ENCODE data around the gene MAST3.

MAST3 gene

GRCh38 chr19:18068395-18068794 is 29.2 kb upstream of the MAST3 start:
- TF ChIP-seq SUZ12 (IDR thresholded peaks at IDR 0.05; ENCODE audit: extremely low read depth, insufficient read depth, insufficient read length) (no peak), YY1 (IDR thresholded peaks at IDR 0.05; ENCODE audit: insufficient read depth, insufficient read length) (no peak), ZNF274 (IDR thresholded peaks at IDR 0.05; ENCODE audit: low read depth, low read length) (no peak)
- Histone ChIP-seq H3K4me3 (ENCODE audit: insufficient read length, low read depth) (no peak overlapping the region), H3K4me1 (ENCODE audit: insufficient read depth, insufficient read length) (peaks cover 6% of the 10 kb centered on the region), H3K9ac (ENCODE audit: insufficient read length, low read depth) (no peak overlapping the region), H3K27me3 (ENCODE audit: insufficient read depth, insufficient read length) (no peaks in the 10 kb centered on the region), H3K9me3 (ENCODE audit: insufficient read depth, low read length) (no peaks in the 10 kb centered on the region), H3K36me3 (ENCODE audit: insufficient read depth, insufficient read length, low read length) (no peaks in the 10 kb centered on the region)
- no peak for DNase-seq (ENCODE audit: low read depth, low spot score)

- Histone ChIP-seq H3K36me3 (ENCODE audit: insufficient read depth, insufficient read length, low read length) (no peaks in the 10 kb centered on the region), H3K9ac (ENCODE audit: insufficient read length, low read depth) (no peak overlapping the region), H3K9me3 (ENCODE audit: insufficient read depth, low read length) (no peaks in the 10 kb centered on the region), H3K27me3 (ENCODE audit: insufficient read depth, insufficient read length) (no peaks in the 10 kb centered on the region), H3K4me3 (ENCODE audit: insufficient read length, low read depth) (no peak overlapping the region), H3K4me1 (ENCODE audit: insufficient read depth, insufficient read length) (peaks cover 3% of the 10 kb centered on the region)
- DNase-seq (ENCODE audit: low read depth, low spot score), result no peak
- TF ChIP-seq SUZ12 (IDR thresholded peaks at IDR 0.05; ENCODE audit: extremely low read depth, insufficient read depth, insufficient read length) (no peak), ZNF274 (IDR thresholded peaks at IDR 0.05; ENCODE audit: low read depth, low read length) (no peak), YY1 (IDR thresholded peaks at IDR 0.05; ENCODE audit: insufficient read depth, insufficient read length) (no peak)
These were observed 28.2 kb upstream of the MAST3 start for GRCh38 chr19:18069383-18069782.

GRCh38 chr19:18070181-18070580 is 27.4 kb upstream of the MAST3 start:
- no peaks in the 10 kb centered on the region for H3K9me3 ChIP-seq (ENCODE audit: insufficient read depth, low read length)
- no peak overlapping the region for H3K4me3 ChIP-seq (ENCODE audit: insufficient read length, low read depth)
- H3K4me1 ChIP-seq (ENCODE audit: insufficient read depth, insufficient read length), result peaks cover 3% of the 10 kb centered on the region
- TF ChIP-seq ZNF274 (IDR thresholded peaks at IDR 0.05; ENCODE audit: low read depth, low read length) (no peak), YY1 (IDR thresholded peaks at IDR 0.05; ENCODE audit: insufficient read depth, insufficient read length) (no peak), SUZ12 (IDR thresholded peaks at IDR 0.05; ENCODE audit: extremely low read depth, insufficient read depth, insufficient read length) (no peak)
- no peak overlapping the region for H3K9ac ChIP-seq (ENCODE audit: insufficient read length, low read depth)
- DNase-seq (ENCODE audit: low read depth, low spot score), result no peak
- no peaks in the 10 kb centered on the region for H3K36me3 ChIP-seq (ENCODE audit: insufficient read depth, insufficient read length, low read length)
- no peaks in the 10 kb centered on the region for H3K27me3 ChIP-seq (ENCODE audit: insufficient read depth, insufficient read length)

DNA sequence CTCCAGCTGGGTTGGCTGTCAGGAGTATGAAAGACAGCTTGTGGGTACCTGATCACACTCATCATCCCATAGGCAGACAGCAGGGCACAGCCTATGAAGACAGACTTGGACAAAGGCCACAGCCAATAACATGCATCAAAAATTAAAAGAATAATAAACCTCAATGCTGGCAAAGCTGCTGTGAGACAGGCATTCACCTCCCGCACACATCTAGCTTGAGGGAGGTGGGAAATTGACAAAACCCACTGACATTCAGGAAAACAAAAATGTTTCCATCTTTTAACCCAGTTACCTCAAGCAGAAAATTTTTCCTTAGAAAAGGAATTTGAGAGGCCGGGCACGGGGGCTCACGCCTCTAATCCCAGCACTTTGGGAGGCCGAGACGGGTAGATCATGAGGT is 25.2 kb upstream of the MAST3 start:
- no peak for DNase-seq (ENCODE audit: low read depth, low spot score)
- Histone ChIP-seq H3K9ac (ENCODE audit: insufficient read length, low read depth) (no peak overlapping the region), H3K9me3 (ENCODE audit: insufficient read depth, low read length) (no peaks in the 10 kb centered on the region), H3K4me3 (ENCODE audit: insufficient read length, low read depth) (no peak overlapping the region), H3K4me1 (ENCODE audit: insufficient read depth, insufficient read length) (peaks cover 6% of the 10 kb centered on the region), H3K36me3 (ENCODE audit: insufficient read depth, insufficient read length, low read length) (no peaks in the 10 kb centered on the region), H3K27me3 (ENCODE audit: insufficient read depth, insufficient read length) (no peaks in the 10 kb centered on the region)
- TF ChIP-seq SUZ12 (IDR thresholded peaks at IDR 0.05; ENCODE audit: extremely low read depth, insufficient read depth, insufficient read length), result no peak
- TF ChIP-seq ZNF274 (IDR thresholded peaks at IDR 0.05; ENCODE audit: low read depth, low read length), result no peak
- TF ChIP-seq YY1 (IDR thresholded peaks at IDR 0.05; ENCODE audit: insufficient read depth, insufficient read length), result no peak

DNA sequence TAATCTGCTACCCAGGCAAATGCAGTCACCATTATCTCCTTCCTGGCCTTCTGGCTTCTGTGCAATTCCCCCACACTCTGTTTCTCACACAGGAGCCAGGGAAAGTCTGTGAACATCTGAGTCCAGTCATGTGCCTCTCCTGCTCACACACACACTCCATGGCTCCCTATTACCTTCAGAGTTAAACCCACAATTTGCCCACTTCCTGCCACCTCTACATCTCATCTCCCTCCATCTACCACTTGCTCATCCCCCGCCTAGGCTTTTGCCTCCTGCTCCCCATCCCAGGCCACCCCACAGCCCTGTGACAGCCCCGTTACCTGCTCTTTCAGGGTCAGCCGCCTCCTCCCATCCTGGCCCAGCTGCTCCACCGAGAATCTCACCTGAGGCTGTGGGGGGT is 24.4 kb upstream of the MAST3 start:
- TF ChIP-seq ZNF274 (IDR thresholded peaks at IDR 0.05; ENCODE audit: low read depth, low read length), result no peak
- no peak for TF ChIP-seq SUZ12 (IDR thresholded peaks at IDR 0.05; ENCODE audit: extremely low read depth, insufficient read depth, insufficient read length)
- TF ChIP-seq YY1 (IDR thresholded peaks at IDR 0.05; ENCODE audit: insufficient read depth, insufficient read length), result no peak
- Histone ChIP-seq H3K4me3 (ENCODE audit: insufficient read length, low read depth) (no peak overlapping the region), H3K9ac (ENCODE audit: insufficient read length, low read depth) (no peak overlapping the region), H3K36me3 (ENCODE audit: insufficient read depth, insufficient read length, low read length) (no peaks in the 10 kb centered on the region), H3K4me1 (ENCODE audit: insufficient read depth, insufficient read length) (peaks cover 6% of the 10 kb centered on the region), H3K9me3 (ENCODE audit: insufficient read depth, low read length) (no peaks in the 10 kb centered on the region), H3K27me3 (ENCODE audit: insufficient read depth, insufficient read length) (no peaks in the 10 kb centered on the region)
- DNase-seq (ENCODE audit: low read depth, low spot score), result no peak

DNA sequence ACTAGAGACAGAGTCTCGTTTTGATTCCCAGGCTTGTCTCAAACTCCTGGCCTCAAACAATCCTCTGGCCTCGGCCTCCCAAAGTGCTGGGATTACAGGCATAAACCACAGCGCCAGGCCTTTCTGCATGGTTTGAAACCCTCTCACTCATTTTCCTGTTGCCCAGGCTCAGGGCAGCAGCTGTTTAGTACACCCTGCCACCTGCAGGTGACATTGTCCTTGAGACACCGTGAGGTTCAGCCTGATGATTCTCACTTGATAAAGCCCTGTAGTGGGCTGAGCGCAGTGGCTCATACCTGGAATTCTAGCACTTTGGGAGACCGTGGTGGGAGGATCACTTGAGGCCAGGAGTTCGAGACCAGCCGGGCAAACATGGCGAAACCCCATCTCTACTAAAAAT is 23.4 kb upstream of the MAST3 start:
- TF ChIP-seq SUZ12 (IDR thresholded peaks at IDR 0.05; ENCODE audit: extremely low read depth, insufficient read depth, insufficient read length) (no peak), ZNF274 (IDR thresholded peaks at IDR 0.05; ENCODE audit: low read depth, low read length) (no peak), YY1 (IDR thresholded peaks at IDR 0.05; ENCODE audit: insufficient read depth, insufficient read length) (no peak)
- Histone ChIP-seq H3K36me3 (ENCODE audit: insufficient read depth, insufficient read length, low read length) (no peaks in the 10 kb centered on the region), H3K27me3 (ENCODE audit: insufficient read depth, insufficient read length) (no peaks in the 10 kb centered on the region), H3K9ac (ENCODE audit: insufficient read length, low read depth) (peak overlapping the region; percentile 36), H3K9me3 (ENCODE audit: insufficient read depth, low read length) (no peaks in the 10 kb centered on the region), H3K4me1 (ENCODE audit: insufficient read depth, insufficient read length) (peaks cover 6% of the 10 kb centered on the region), H3K4me3 (ENCODE audit: insufficient read length, low read depth) (no peak overlapping the region)
- no peak for DNase-seq (ENCODE audit: low read depth, low spot score)

- Histone ChIP-seq H3K9me3 (ENCODE audit: insufficient read depth, low read length) (no peaks in the 10 kb centered on the region), H3K4me1 (ENCODE audit: insufficient read depth, insufficient read length) (peaks cover 2% of the 10 kb centered on the region), H3K9ac (ENCODE audit: insufficient read length, low read depth) (no peak overlapping the region), H3K27me3 (ENCODE audit: insufficient read depth, insufficient read length) (no peaks in the 10 kb centered on the region), H3K4me3 (ENCODE audit: insufficient read length, low read depth) (no peak overlapping the region), H3K36me3 (ENCODE audit: insufficient read depth, insufficient read length, low read length) (no peaks in the 10 kb centered on the region)
- TF ChIP-seq ZNF274 (IDR thresholded peaks at IDR 0.05; ENCODE audit: low read depth, low read length) (no peak), YY1 (IDR thresholded peaks at IDR 0.05; ENCODE audit: insufficient read depth, insufficient read length) (no peak), SUZ12 (IDR thresholded peaks at IDR 0.05; ENCODE audit: extremely low read depth, insufficient read depth, insufficient read length) (no peak)
- no peak for DNase-seq (ENCODE audit: low read depth, low spot score)
These were observed 13.5 kb upstream of the MAST3 start for GRCh38 chr19:18083929-18084684.
